GM10248 (cell line): ENCODE measurements around the gene HDAC4.

Experiments used
- CTCF ChIA-PET: fragments of 300-600 bp; sonication (Branson Sonifier 250); formaldehyde crosslinking; extraction: SDS; loops from one replicate; lab custom pipeline; 2021; ENCODE audit warnings: antibody characterized with exemption; lab: Yijun Ruan, JAX
- POLR2A ChIA-PET: fragments of 350-650 bp; sonication (Branson Sonifier 250); formaldehyde crosslinking; extraction: SDS; loops from one replicate; lab custom pipeline; 2020; ENCODE audit warnings: antibody characterized with exemption; lab: Yijun Ruan, JAX
- DNase-seq: peaks from one replicate; pipeline ENCODE4 v3.0.0; 2012; ENCODE audit errors: extremely low spot score
- CTCF ChIP-seq: IDR thresholded peaks from 2 replicates; pipeline ENCODE4 v1.5.1; 2012; ENCODE audit warnings: mild to moderate bottlenecking, low read depth; ENCODE audit errors: extremely low read depth, missing control alignments, control extremely low read depth

The HDAC4 gene

GRCh38 chr2:239108459-239108858 is 292.4 kb downstream of the HDAC4 start:
- no peak for TF ChIP-seq CTCF
- POLR2A ChIA-PET: no interaction called here
- DNase-seq: no peak
- CTCF ChIA-PET: no interaction called here

- POLR2A ChIA-PET: no interaction called here
- CTCF ChIA-PET: no interaction called here
- no peak for TF ChIP-seq CTCF
- DNase-seq: no peak
These were observed 292.9 kb downstream of the HDAC4 start for GRCh38 chr2:239107936-239108335.

GRCh38 chr2:239106966-239107365 is 293.9 kb downstream of the HDAC4 start:
- ChIA-PET POLR2A (no interaction called here), CTCF (no interaction called here)
- no peak for TF ChIP-seq CTCF
- DNase-seq: no peak

- ChIA-PET CTCF (interaction anchor here (1.0 kb wide), 1 partner anchor 73 kb away, joined by 4 read pairs; no protein-coding TSS in a partner anchor), POLR2A (no interaction called here)
- peak; percentile 28 for TF ChIP-seq CTCF
- peak; percentile 53 for DNase-seq
These were observed 294.4 kb downstream of the HDAC4 start for GRCh38 chr2:239106314-239106908.

- ChIA-PET CTCF (no interaction called here), POLR2A (no interaction called here)
- DNase-seq: no peak
- no peak for TF ChIP-seq CTCF
These were observed 295.6 kb downstream of the HDAC4 start for GRCh38 chr2:239105234-239105633.

GRCh38 chr2:239104800-239105199 is 296.0 kb downstream of the HDAC4 start:
- ChIA-PET CTCF (no interaction called here), POLR2A (no interaction called here)
- TF ChIP-seq CTCF: no peak
- DNase-seq: no peak
